HFFc6 (cell line): ENCODE measurements around the gene R3HCC1L. TPM values are rescaled to one million over a fixed set of nuclear protein-coding genes. Genes with fewer than 3 reads are reported as not detected.
A peak's percentile ranks its signal among the peaks of the same experiment; 100 is the strongest.

ENCODE experiments used
- DNase-seq: peaks from one replicate; pipeline ENCODE4 v3.0.0-alpha.2; 2018
- H3K27ac Mint-ChIP-seq: 2 replicates; pipeline ENCODE4 v1.8.0; 2020; ENCODE audit warnings: mild to moderate bottlenecking, mixed read lengths
- H3K27me3 Mint-ChIP-seq: 2 replicates; pipeline ENCODE4 v1.8.0; 2021; ENCODE audit warnings: mild to moderate bottlenecking, moderate library complexity, mixed read lengths; ENCODE audit not compliant: insufficient read depth
- H3K36me3 Mint-ChIP-seq: 2 replicates; pipeline ENCODE4 v1.8.0; 2021; ENCODE audit warnings: low read depth, mixed read lengths
- H3K4me1 Mint-ChIP-seq: 2 replicates; pipeline ENCODE4 v1.8.0; 2020; ENCODE audit warnings: low read depth, mixed read lengths
- H3K4me3 Mint-ChIP-seq: 2 replicates; pipeline ENCODE4 v1.8.0; 2020; ENCODE audit warnings: mild to moderate bottlenecking, moderate library complexity, mixed read lengths
- H3K9me3 Mint-ChIP-seq: 2 replicates; pipeline ENCODE4 v1.8.0; 2020; ENCODE audit warnings: mild to moderate bottlenecking, mixed read lengths
- CTCF ChIP-seq: fragments of 200-600 bp; sonication (generic); IDR thresholded peaks from 2 replicates; pipeline ENCODE4 v1.5.0; 2021; ENCODE audit warnings: antibody characterized with exemption, mild to moderate bottlenecking
- total RNA-seq, 6 experiments: library from RNA; stranded (reverse); fragmentation: NEBNext Ultra II Directional; extraction: Animal tissue kit (Norgen Biotek cat#: 25700); gene quantifications; 2 replicates in 1 of 6; 3 replicates in 5 of 6; pipeline ENCODE4 v1.2.3, GENCODE V29; 2021

R3HCC1L gene
- total RNA-seq, 6 experiments from 2014 or later, result 7.4 to 8.1 (median 7.6) TPM

GRCh38 chr10:98266647-98267046 is 132.2 kb downstream of the R3HCC1L start:
- no peaks in the 10 kb centered on the region; the same call in 1 of the 2 replicates for H3K27me3 Mint-ChIP-seq
- TF ChIP-seq CTCF, result no peak
- H3K4me3 Mint-ChIP-seq, result peak overlapping the region; percentile 91
- peak overlapping the region; percentile 92 for H3K27ac Mint-ChIP-seq
- H3K4me1 Mint-ChIP-seq, result peaks cover 57% of the 10 kb centered on the region
- no peaks in the 10 kb centered on the region for H3K9me3 Mint-ChIP-seq
- H3K36me3 Mint-ChIP-seq, result no peaks in the 10 kb centered on the region
- no peak for DNase-seq

GRCh38 chr10:98267069-98267893 is 132.8 kb downstream of the R3HCC1L start:
- Mint-ChIP-seq H3K4me1 (peaks cover 57% of the 10 kb centered on the region), H3K27me3 (no peaks in the 10 kb centered on the region; the same call in 1 of the 2 replicates), H3K27ac (peak overlapping the region; percentile 92), H3K9me3 (no peaks in the 10 kb centered on the region), H3K4me3 (peak overlapping the region; percentile 91), H3K36me3 (no peaks in the 10 kb centered on the region)
- peak; percentile 10 for DNase-seq
- no peak for TF ChIP-seq CTCF

- H3K36me3 Mint-ChIP-seq, result no peaks in the 10 kb centered on the region
- peaks cover 57% of the 10 kb centered on the region for H3K4me1 Mint-ChIP-seq
- peak within 1 kb of the TSS; percentile 91 for H3K4me3 Mint-ChIP-seq
- no peaks in the 10 kb centered on the region for H3K9me3 Mint-ChIP-seq
- peak within 1 kb of the TSS; percentile 92 for H3K27ac Mint-ChIP-seq
- no peak for TF ChIP-seq CTCF
- no peaks in the 10 kb centered on the region; the same call in 1 of the 2 replicates for H3K27me3 Mint-ChIP-seq
- no peak for DNase-seq
Observed at GRCh38 chr10:98267894-98268693, 133.6 kb downstream of the R3HCC1L start, which contains the start of gene LOXL4. Gene LOXL4, minus strand, starts transcription at chr10:98268194. Its CDS starts 5,175 bp downstream, at chr10:98263019.

- Mint-ChIP-seq H3K27me3 (peaks cover 5% of the 10 kb centered on the region; the same call in 1 of the 2 replicates), H3K4me1 (peaks cover 56% of the 10 kb centered on the region), H3K27ac (peak overlapping the region; percentile 83), H3K36me3 (no peaks in the 10 kb centered on the region), H3K4me3 (peak overlapping the region; percentile 83), H3K9me3 (no peaks in the 10 kb centered on the region)
- DNase-seq, result no peak
- no peak for TF ChIP-seq CTCF
Observed at GRCh38 chr10:98268694-98269431, 134.4 kb downstream of the R3HCC1L start.

GRCh38 chr10:98269435-98269912 is 135.0 kb downstream of the R3HCC1L start:
- no peaks in the 10 kb centered on the region for H3K9me3 Mint-ChIP-seq
- H3K27ac Mint-ChIP-seq, result peak overlapping the region; percentile 83
- TF ChIP-seq CTCF, result no peak
- no peaks in the 10 kb centered on the region for H3K36me3 Mint-ChIP-seq
- H3K4me1 Mint-ChIP-seq, result peaks cover 50% of the 10 kb centered on the region
- H3K4me3 Mint-ChIP-seq, result peak overlapping the region; percentile 83
- peak; percentile 76 for DNase-seq
- H3K27me3 Mint-ChIP-seq, result peaks cover 8% of the 10 kb centered on the region
